HepG2 (cell line): ENCODE data around the gene ACTN4. TPM values are rescaled to one million over a fixed set of nuclear protein-coding genes. Genes with fewer than 3 reads are reported as not detected.

ENCODE experiments used
- CSRNP1 ChIP-seq: sonication (generic); formaldehyde crosslinking; IDR thresholded peaks from 2 replicates; pipeline ENCODE4 v1.8.1; 2023; ENCODE audit warnings: mild to moderate bottlenecking, missing genetic modification reagents
- FOXA1 ChIP-seq, 2 experiments: fragments of 450-650 bp in 1 of 2; sonication (generic) in 1 of 2; formaldehyde crosslinking in 1 of 2; IDR thresholded peaks; 2 replicates each; pipeline versions ENCODE4 v1.4.0 to v1.6.1; 2016 to 2020; ENCODE audit warnings: missing genetic modification reagents in 1 of 2
- HNF1B ChIP-seq: sonication (generic); formaldehyde crosslinking; IDR thresholded peaks from 2 replicates; pipeline ENCODE4 v1.5.1; 2020; ENCODE audit warnings: mild to moderate bottlenecking, moderate library complexity, missing genetic modification reagents
- IRF9 ChIP-seq: sonication (generic); formaldehyde crosslinking; IDR thresholded peaks from 2 replicates; pipeline ENCODE4 v1.8.0; 2022; ENCODE audit warnings: missing genetic modification reagents, mild to moderate bottlenecking, borderline replicate concordance
- ZBTB21 ChIP-seq: sonication (generic); formaldehyde crosslinking; IDR thresholded peaks from 2 replicates; pipeline ENCODE4 v1.4.0; 2020; ENCODE audit warnings: missing genetic modification reagents
- polyA plus RNA-seq, 8 experiments: library from polyadenylated mRNA; depleted of rRNA in 3 of 8; stranded (reverse) in 7 of 8; unstranded in 1 of 8; fragments of >200 nt; fragmentation: Illumina TruSeq in 4 of 8; extraction: Trizol in 4 of 8; gene quantifications; 2 replicates each; pipeline versions ENCODE4 v1.2.1 to v1.2.3, GENCODE V29; 2011 to 2016; ENCODE audit warnings: low read depth in 4 of 8, missing spikeins in 1 of 8, mixed read lengths in 1 of 8; ENCODE audit not compliant: insufficient read depth in 1 of 8
- total RNA-seq, 5 experiments: library from RNA; depleted of rRNA; stranded (reverse); fragments of >200 nt; fragmentation: Illumina TruSeq; extraction: Trizol; gene quantifications; 2 replicates each; pipeline ENCODE4 v1.2.3, GENCODE V29; 2016; ENCODE audit warnings: low read depth in 1 of 5

Gene ACTN4
- total and polyA plus RNA-seq, 2 of the 13 experiments (the other 11 are each of a cell fraction or from before 2014, with no cell fraction given): 171 to 192 TPM

- TF ChIP-seq HNF1B (CRISPR knock-in tag) (peak; percentile 13; the same call in 1 of the 2 replicates), CSRNP1 (CRISPR knock-in tag) (no peak), FOXA1 (IDR thresholded peaks at IDR 0.05) (no peak), FOXA1 (CRISPR knock-in tag; IDR thresholded peaks at IDR 0.05) (no peak), ZBTB21 (peak; percentile 40; the same call in 1 of the 2 replicates), IRF9 (no peak)
Measured at GRCh38 chr19:38684078-38684861, 36.8 kb downstream of the ACTN4 start (continued).
